Fibroblast of skin of abdomen (primary cell): ENCODE results near the gene GTPBP4. TPM values are rescaled to one million over a fixed set of nuclear protein-coding genes. Genes with fewer than 3 reads are reported as not detected.

Experiments
- DNase-seq: peaks from one replicate; pipeline ENCODE4 v3.0.0-alpha.2; 2013
- polyA plus RNA-seq, 2 experiments: library from polyadenylated mRNA; unstranded; fragments of 120-200 nt; gene quantifications; one replicate each; pipeline ENCODE4 v1.2.1, GENCODE V29; 2013; ENCODE audit not compliant: insufficient read length in 2 of 2

The GTPBP4 gene
- polyA plus RNA-seq (2013, experiment 1 of 2; ENCODE audit: insufficient read length): 66.2 TPM
- polyA plus RNA-seq (2013, experiment 2 of 2; ENCODE audit: insufficient read length): 71.9 TPM

- DNase-seq: peak; percentile 98
Measured at GRCh38 chr10:987870-988666, at the start of gene GTPBP4. Gene GTPBP4, plus strand, starts transcription at chr10:988434. Its CDS starts 46 bp downstream, at chr10:988480.

- no peak for DNase-seq
Measured at GRCh38 chr10:938941-939678, 49.1 kb upstream of the GTPBP4 start.

- no peak for DNase-seq
Measured at GRCh38 chr10:943334-944033, 44.8 kb upstream of the GTPBP4 start.

GRCh38 chr10:944034-944831 lies 44.0 kb upstream of the GTPBP4 start:
- peak; percentile 49 for DNase-seq

GRCh38 chr10:945778-946177 lies 42.5 kb upstream of the GTPBP4 start:
- DNase-seq: no peak

- no peak for DNase-seq
Measured at GRCh38 chr10:947051-947450, 41.2 kb upstream of the GTPBP4 start.

GRCh38 chr10:947881-948280 lies 40.4 kb upstream of the GTPBP4 start:
- no peak for DNase-seq

- DNase-seq: no peak
Measured at GRCh38 chr10:948347-948746, 39.9 kb upstream of the GTPBP4 start.

- no peak for DNase-seq
Measured at GRCh38 chr10:949446-949845, 38.8 kb upstream of the GTPBP4 start.

- DNase-seq: no peak
Measured at GRCh38 chr10:953836-954235, 34.4 kb upstream of the GTPBP4 start.

GRCh38 chr10:954396-954795 lies 33.8 kb upstream of the GTPBP4 start:
- DNase-seq: no peak

GRCh38 chr10:955127-955819 lies 33.0 kb upstream of the GTPBP4 start:
- no peak for DNase-seq

- DNase-seq: no peak
Measured at GRCh38 chr10:955820-956217, 32.4 kb upstream of the GTPBP4 start.

GRCh38 chr10:958106-958505 lies 30.1 kb upstream of the GTPBP4 start:
- no peak for DNase-seq

- DNase-seq: no peak
Measured at GRCh38 chr10:958856-959255, 29.4 kb upstream of the GTPBP4 start.

GRCh38 chr10:962342-962741 lies 25.9 kb upstream of the GTPBP4 start:
- no peak for DNase-seq

GRCh38 chr10:963186-963585 lies 25.0 kb upstream of the GTPBP4 start:
- DNase-seq: no peak

- DNase-seq: no peak
Measured at GRCh38 chr10:963655-964054, 24.6 kb upstream of the GTPBP4 start.

- peak; percentile 9 for DNase-seq
Measured at GRCh38 chr10:964321-964987, 23.8 kb upstream of the GTPBP4 start.

- DNase-seq: no peak
Measured at GRCh38 chr10:964988-965417, 23.2 kb upstream of the GTPBP4 start.
